Right lobe of liver (tissue), 4 donors: ENCODE measurements around the gene FNDC10.

Source experiments
- CTCF ChIP-seq, 4 donors: fragments of 200-600 bp in 3 of 4; fragments of 450-650 bp in 1 of 4; IDR thresholded peaks; one replicate each; pipeline versions ENCODE4 v1.5.1 to v1.8.0; 2016 to 2022; ENCODE audit warnings: antibody characterized with exemption in 4 of 4, mild to moderate bottlenecking in 2 of 4
- POLR2A ChIP-seq: fragments of 450-650 bp; IDR thresholded peaks from one replicate; pipeline ENCODE4 v1.6.1; 2017; ENCODE audit warnings: antibody characterized with exemption, mild to moderate bottlenecking
- donor health status: DM: no; HTN: no; CAD: no.
- donor health status: DM: no; HTN: no; CAD: no.
- donor health status: DM: no; HTN: yes; CAD: no.

- no peak for TF ChIP-seq CTCF (IDR thresholded peaks at IDR 0.05)
- no peak for TF ChIP-seq POLR2A
Observed at GRCh38 chr1:1616045-1616790, 16.3 kb upstream of the FNDC10 start.
